Upper lobe of left lung (tissue), 4 donors: ENCODE data around the gene SCAMP1.

ENCODE experiments used
- POLR2A ChIP-seq, 4 donors: fragments of 450-650 bp; IDR thresholded peaks; one replicate each; pipeline ENCODE4 v1.5.1; 2016 to 2017; ENCODE audit warnings: antibody characterized with exemption in 4 of 4, mild to moderate bottlenecking in 2 of 4
- TF ChIP-seq, protein P1 (sequence below), 6 experiments: fragments of 450-650 bp in 4 of 6; fragments of 200-600 bp in 2 of 6; sonication (generic) in 2 of 6; IDR thresholded peaks; one replicate each; pipeline ENCODE4 v1.5.1; 2016 to 2019; ENCODE audit warnings: antibody characterized with exemption in 6 of 6

DNA sequence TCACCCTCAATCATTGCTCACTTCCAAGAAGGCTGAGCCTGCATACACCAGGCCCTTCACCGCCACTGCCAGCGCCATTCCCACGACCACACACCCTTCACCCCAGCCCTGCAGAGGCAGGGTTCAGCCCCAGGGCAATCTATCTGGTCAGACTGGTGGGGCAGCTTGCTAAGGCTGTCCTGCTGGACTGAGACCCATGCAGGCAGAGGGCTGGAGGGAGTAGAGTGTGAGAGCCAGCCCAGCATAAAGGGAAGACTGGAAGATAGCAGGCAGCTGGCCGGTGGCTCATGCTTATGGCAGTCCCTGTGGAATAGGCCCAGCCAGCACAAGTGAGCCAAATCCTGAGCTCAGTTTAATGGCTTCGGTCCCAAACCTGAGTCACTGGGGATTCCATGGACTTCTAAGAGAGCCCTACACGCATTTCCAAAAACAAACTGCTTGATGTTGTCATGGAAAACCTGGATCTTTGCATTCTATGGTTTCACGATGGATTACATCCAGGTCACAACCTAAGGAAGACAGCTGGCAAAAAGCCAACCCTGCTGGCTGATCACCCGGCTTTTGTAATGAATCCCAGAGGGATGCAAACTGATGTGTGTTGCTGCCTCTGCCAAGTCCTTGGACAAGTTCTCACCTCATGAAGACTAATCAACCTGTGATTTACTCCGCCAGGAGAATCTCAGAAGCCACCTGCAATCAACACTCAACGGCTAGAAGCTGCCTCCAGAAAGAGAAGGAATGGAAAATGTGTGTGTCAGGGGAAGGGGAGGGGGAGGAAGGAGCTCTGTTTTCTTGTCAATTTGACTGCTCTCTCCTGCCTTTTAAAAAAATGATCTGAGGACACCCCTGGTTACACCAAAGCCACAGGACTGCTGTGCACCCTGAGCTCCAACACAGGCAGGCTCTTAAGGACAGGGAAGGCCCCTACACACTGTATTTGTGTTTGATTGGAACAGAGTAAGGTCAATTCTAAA is 144.6 kb downstream of the SCAMP1 start:
- TF ChIP-seq, protein P1, sequence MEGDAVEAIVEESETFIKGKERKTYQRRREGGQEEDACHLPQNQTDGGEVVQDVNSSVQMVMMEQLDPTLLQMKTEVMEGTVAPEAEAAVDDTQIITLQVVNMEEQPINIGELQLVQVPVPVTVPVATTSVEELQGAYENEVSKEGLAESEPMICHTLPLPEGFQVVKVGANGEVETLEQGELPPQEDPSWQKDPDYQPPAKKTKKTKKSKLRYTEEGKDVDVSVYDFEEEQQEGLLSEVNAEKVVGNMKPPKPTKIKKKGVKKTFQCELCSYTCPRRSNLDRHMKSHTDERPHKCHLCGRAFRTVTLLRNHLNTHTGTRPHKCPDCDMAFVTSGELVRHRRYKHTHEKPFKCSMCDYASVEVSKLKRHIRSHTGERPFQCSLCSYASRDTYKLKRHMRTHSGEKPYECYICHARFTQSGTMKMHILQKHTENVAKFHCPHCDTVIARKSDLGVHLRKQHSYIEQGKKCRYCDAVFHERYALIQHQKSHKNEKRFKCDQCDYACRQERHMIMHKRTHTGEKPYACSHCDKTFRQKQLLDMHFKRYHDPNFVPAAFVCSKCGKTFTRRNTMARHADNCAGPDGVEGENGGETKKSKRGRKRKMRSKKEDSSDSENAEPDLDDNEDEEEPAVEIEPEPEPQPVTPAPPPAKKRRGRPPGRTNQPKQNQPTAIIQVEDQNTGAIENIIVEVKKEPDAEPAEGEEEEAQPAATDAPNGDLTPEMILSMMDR (IDR thresholded peaks at IDR 0.05), result no peak
- no peak for TF ChIP-seq POLR2A (IDR thresholded peaks at IDR 0.05)
